ENCODE results near the gene GEMIN7.
"Not testable (repeated sequence)": the region's sequence is repeated elsewhere in the genome, so short reads cannot be mapped to it uniquely, and the experiment has no call there.

The GEMIN7 gene

DNA sequence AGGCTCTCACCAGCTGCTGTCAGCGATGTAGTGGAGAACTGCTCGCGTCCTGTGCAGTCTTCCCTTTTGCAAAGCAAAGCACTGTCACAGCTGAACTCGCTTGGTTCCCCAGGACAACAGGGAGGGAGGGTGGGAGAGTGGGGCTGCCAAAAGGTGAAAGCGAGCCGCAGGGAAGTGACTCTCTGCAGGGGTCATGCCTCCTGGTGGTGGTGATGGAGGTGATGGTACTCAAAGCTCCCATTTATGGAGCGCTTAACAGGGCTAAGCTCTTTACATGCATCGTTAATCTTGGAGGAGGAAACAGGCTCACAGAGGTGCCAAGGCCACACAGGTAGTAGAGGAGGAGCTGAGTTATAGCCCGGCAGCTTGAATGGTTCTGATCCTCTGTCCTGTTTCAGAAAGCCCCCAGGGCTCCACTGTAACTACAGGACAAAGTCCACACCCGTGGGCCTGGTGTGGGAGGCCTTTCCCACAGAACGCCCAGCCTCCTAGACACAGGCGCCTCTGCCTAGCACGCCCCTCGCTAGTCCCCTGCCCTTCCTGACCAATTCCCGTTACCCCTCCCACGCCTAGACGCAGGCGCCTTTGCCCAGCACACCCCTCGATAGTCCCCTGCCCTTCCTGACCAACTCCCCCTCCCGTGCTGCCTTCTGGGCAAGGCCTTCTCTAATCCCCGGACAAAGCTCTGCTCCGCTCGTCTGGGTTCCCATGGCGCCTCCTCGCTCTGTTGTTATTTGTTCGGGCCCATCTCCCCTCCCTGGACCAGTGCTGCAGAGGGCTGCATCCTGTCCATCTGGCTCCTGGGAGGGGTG lies 24.7 kb downstream of the GEMIN7 start:
- FAIRE-seq (no peak), DNase-seq (ENCODE audit: low spot score) (no peak)

GRCh38 chr19:45104658-45105349 lies 25.7 kb downstream of the GEMIN7 start:
- FAIRE-seq (no peak), DNase-seq (ENCODE audit: low spot score) (no peak)

DNA sequence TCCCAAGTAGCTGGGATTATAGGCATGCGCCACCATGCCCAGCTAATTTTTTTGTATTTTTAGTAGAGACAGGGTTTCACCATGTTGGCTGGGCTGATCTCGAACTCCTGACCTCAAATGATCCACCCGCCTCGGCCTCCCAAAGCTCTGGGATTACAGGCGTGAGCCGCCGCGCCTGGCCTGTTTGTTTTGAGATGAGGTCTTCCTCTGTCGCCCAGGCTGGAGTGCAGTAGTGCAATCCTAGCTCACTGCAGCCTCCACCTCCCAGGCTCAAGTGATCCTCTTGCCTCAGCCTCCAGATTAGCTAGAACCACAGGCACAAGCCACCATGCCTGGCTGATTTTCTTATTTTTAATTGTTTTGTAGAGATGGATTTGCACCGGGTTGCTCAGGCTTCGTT lies 27.3 kb downstream of the GEMIN7 start:
- not testable (repeated sequence) for DNase-seq (ENCODE audit: low spot score); FAIRE-seq

DNA sequence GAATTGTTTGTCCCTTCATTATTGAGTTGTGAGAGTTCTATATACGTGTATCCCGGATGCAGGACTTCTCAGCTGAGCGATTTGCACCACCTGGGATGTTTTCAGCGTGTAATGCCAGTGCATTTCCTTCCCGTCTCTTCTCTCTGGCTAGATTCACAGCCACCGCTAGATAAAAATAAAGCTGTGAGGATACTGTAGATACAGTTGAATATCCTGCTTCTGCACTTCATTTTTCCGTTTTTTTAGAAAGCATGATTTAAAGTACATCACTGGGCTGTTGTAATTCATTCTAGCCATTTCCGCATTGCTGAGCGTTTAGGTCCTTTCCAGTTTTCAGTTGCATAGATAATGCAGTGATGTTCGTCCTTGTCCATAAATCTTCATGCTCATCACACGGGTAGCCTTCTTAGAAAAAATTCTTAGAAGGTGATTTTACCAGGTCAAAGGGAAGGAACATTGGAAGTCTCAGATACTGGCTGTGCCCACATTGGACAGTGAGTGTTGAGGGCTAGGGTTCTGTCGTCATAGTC lies 28.6 kb downstream of the GEMIN7 start:
- DNase-seq (ENCODE audit: low spot score) = no peak
- no peak for FAIRE-seq

GRCh38 chr19:45110851-45111266 lies 31.8 kb downstream of the GEMIN7 start:
- FAIRE-seq (no peak), DNase-seq (ENCODE audit: low spot score) (no peak)

DNA sequence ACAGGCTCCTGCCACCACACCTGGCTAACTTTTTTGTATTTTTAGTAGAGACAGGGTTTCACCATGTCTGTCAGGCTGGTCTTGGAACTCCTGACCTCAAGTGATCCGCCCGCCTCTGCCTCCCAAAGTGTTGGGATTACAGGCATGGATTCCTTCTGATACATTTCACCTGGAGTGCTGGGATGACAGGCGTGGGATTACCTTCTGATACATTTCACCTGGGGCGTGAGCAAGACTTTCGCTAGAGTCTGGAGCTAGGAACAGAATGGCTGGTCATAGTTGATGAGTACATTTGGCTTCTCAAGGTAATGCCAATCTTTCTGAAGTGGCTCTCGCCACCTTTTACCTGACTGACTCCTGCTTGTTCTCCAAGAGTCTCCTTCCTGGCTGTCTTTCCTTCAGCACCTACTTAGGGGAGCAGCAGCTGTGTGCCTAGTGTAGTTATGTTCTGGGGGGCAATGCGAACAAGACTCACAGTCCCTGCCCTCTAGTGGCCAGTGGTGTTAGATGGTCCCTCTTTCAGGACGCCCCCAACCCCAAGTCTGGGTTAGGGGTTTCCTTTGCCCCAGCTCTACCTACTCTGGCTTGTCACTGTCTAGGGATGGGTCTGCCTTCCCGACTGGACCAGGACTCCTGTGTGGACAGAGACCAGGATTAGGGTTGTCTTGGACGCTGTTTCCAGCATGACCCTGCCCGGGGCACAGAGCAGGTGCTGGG lies 33.2 kb downstream of the GEMIN7 start:
- DNase-seq (ENCODE audit: low spot score) (no peak), FAIRE-seq (no peak)

DNA sequence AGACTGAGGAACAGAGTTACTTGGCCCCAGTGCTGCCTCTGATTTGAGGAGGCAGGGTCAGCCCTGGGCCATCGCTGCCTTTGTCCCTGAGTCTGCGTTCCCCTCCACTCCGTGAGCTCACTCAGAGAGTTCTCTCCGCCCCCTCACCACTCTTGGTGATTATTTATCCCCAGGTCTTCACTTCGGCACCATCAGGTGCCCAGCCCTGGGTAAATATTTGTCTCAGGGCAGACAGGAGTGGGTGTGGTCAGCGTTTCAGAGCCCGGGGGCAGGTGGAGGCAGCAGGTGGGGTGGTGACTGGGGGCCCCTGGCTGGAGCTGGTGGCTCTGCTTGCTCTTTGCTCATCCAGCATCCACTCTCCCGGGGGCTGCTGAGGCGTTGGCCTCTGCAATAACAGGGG lies 34.6 kb downstream of the GEMIN7 start:
- DNase-seq (ENCODE audit: low spot score) (no peak), FAIRE-seq (no peak)

DNA sequence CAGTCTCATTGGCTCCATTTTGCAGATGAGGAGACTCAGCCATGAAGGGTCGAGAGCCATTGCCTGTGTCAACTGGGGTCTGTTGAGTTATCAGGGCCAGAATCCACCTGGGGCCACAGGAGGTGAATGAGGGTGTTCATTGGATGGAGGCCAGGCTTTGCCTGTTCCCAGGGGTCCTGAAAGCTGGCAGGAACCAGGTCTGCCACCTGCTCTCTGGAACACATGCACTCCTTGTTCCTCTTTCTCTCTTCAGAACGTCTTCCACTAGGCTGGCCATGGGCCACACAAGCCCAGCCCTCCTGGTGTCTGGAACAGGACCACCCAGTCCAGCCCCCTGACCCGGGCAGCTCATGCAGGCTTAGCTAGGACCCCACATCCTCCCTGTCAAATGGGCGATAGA lies 35.1 kb downstream of the GEMIN7 start:
- FAIRE-seq (no peak), DNase-seq (ENCODE audit: low spot score) (no peak)

GRCh38 chr19:45115809-45116615 lies 37.0 kb downstream of the GEMIN7 start:
- no peak for FAIRE-seq
- DNase-seq (ENCODE audit: low spot score) = no peak

DNA sequence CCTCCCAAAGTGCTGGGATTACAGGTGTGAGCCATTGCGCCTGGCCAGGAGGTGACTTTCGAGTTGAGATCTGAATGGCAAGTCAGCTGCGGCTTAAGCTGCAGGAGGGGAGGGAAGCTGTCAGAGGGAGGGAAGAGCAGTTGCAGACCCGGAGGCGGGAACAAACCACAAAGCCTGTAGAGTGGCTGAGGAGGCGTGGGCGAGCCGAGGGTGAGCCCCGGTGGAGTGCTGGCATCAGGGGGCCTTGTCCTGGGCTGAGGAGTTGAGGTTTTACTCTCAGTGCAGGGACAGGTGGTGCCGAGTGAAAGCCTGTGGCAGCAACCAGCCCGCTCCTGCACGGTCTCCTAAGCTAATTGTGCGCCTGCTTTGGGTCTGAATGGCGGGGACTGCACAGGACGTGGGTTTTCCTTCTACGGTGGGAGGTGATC lies 38.1 kb downstream of the GEMIN7 start:
- FAIRE-seq = no peak
- DNase-seq (ENCODE audit: low spot score) = no peak

GRCh38 chr19:45117671-45118070 lies 38.6 kb downstream of the GEMIN7 start:
- no peak for DNase-seq (ENCODE audit: low spot score)
- FAIRE-seq = no peak

GRCh38 chr19:45118106-45118505 lies 39.0 kb downstream of the GEMIN7 start:
- DNase-seq (ENCODE audit: low spot score) = no peak
- no peak for FAIRE-seq

DNA sequence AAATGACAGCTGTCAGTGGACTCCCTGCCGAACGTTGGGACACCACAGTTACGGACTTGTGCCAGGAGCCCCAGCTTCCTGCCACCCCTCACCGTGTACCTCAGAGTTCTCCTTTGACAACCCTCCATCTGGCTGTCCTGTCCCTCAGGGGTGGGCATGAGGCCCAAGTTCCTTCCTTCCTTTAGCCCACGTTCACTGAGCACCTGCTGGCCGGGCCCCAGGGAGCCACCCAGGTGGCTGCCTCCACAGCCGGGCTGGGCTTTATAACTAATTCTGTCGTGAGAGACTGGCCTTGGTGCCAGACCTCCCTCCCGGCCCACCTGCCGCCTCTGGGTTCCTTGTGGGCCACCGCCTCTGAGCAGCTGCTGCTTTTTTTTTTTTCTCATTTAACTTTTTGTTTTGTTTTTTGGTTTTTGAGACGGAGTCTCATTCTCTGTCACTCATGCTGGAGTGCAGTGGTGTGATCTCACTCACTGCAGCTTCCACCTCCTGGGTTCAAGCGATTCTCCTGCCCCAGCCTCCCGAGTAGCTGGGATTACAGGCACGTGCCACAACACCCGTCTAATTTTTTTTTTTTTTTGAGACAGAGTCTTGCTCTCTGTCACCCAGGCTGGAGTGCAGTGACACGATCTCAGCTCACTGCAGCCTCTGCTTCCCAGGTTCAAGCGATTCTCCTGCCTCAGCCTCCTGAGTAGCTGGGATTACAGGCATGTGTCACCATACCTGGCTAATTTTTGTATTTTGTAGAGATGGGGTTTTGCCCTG lies 39.7 kb downstream of the GEMIN7 start:
- FAIRE-seq; DNase-seq (ENCODE audit: low spot score): not testable (repeated sequence)

- DNase-seq (ENCODE audit: low spot score) (no peak), FAIRE-seq (no peak)
These were observed 40.5 kb downstream of the GEMIN7 start for GRCh38 chr19:45119582-45119981.

GRCh38 chr19:45121827-45122345 lies 42.8 kb downstream of the GEMIN7 start:
- no peak for FAIRE-seq
- DNase-seq (ENCODE audit: low spot score) = no peak

DNA sequence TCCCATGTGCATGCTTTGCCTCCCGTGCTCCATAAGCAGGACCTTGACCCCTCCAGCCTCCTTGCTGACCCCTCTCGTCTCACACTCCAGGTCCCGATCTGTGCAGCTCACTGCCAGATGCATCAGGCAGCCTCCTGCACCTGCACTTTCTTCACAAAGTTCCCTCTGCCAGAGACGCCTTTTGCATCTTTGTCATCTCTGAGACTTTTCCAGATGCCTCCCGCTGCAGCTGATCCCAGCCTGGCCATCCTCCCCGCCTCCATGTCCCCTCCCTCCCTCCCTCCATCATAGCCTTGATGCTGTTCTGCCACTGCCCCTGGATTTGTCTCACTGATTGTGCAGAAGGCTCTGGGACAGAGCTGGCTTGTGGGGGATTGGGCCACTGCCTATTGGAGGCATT lies 43.8 kb downstream of the GEMIN7 start:
- FAIRE-seq = no peak

DNA sequence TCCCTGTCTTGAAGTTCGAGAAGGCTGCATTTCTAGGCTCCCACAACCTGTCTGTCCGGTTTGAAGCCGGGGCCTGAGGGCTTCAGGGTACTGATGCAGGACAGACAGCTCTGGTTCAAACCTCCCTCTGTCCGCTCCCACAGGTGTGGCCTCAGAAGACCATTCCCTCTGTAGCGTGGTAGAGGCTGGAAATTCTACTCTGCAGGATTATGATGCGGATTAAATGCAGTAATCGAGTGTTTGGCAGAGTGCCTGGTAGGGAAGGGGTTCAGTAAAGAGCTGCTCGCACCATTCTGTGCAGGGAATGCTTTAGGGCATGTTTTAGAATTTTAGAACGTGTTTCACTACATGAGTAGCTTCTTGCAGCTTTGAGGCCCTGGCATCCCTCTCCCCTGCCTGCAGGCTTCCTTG lies 44.4 kb downstream of the GEMIN7 start:
- FAIRE-seq = no peak

More for the DNA sequence above, 43.8 kb downstream of the GEMIN7 start:
- DNase-seq (ENCODE audit: low spot score) = no peak

GRCh38 chr19:45124021-45124420 lies 45.0 kb downstream of the GEMIN7 start:
- FAIRE-seq (no peak), DNase-seq (ENCODE audit: low spot score) (no peak)

More for the DNA sequence above, 44.4 kb downstream of the GEMIN7 start:
- DNase-seq (ENCODE audit: low spot score) = no peak

DNA sequence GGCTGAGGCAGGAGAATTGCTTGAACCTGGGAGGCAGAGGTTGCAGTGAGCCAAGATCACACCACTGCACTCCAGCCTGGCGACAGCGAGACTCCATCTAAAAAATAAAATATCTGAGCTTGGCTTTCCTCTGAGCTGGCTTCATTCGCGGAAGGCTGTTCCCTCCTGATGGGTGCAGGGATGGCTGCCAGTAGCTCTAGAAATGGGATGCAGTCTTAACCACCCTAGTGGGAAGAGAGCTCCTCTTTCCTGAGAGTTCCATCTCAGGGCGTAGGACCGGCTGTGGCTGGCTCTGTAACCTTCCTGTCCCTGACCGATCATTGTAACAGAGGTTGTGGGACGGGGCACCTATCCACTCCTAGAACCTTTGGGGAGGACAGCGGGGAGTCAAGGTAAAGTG lies 46.3 kb downstream of the GEMIN7 start:
- no peak for FAIRE-seq

DNA sequence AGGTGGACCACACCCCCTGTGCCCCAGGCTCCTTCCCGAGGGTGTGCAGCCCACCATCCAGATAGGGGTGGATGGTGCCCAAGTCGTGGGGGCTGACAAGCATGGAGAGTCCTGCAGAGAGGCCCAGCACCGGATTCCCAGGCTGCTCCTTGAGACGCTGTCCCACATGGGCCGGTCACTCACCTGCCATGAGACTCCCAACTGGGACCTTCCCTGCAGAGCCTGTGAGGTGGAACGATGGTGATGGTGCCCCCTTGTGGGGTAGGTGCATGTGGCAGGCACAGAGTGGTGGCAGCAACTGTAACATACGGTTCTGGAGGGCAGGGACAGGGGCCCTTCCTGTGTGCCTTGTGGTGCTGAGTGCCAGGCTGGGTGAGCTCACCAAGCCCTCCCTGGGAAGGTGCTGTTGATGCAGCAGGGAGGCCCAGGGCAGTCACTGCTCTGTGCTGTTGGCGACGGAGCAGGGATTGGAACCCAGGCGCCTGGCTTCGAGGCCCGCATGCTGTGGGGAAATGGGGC lies 47.0 kb downstream of the GEMIN7 start:
- peak; percentile 59 for FAIRE-seq

More for the DNA sequence above, 46.3 kb downstream of the GEMIN7 start:
- DNase-seq (ENCODE audit: low spot score) = no peak

More for the DNA sequence above, 47.0 kb downstream of the GEMIN7 start:
- peak; percentile 57 for DNase-seq (ENCODE audit: low spot score)
